H1 (cell line): ENCODE data around the gene DAPK1. TPM values are rescaled to one million over a fixed set of nuclear protein-coding genes. Genes with fewer than 3 reads are reported as not detected.

Experiments used
- CTCF ChIA-PET: fragments of 300-600 bp; sonication (Branson Sonifier 250); formaldehyde crosslinking; loops from one replicate; lab custom pipeline; 2021; ENCODE audit not compliant: partially characterized antibody; lab: Charles Lee
- POLR2A ChIA-PET: fragments of 300-600 bp; sonication (Branson Sonifier 250); formaldehyde crosslinking; loops from one replicate; lab custom pipeline; 2021; ENCODE audit warnings: inconsistent platforms; ENCODE audit not compliant: partially characterized antibody; lab: Charles Lee
- DNase-seq, 2 experiments: peaks; one replicate each; pipeline versions ENCODE4 v3.0.0 to v3.0.0-alpha.2; 2010 to 2022; ENCODE audit warnings: low spot score in 2 of 2, low read depth in 1 of 2, mixed read lengths in 1 of 2
- FAIRE-seq: peaks from 2 replicates; lab custom pipeline; 2011; peaks lifted over from hg19 to GRCh38; lab: Jason Lieb, UNC
- H2AFZ ChIP-seq: 2 replicates; pipeline ENCODE4 v1.8.1; 2012; ENCODE audit warnings: low read length, inconsistent platforms
- H2AK5ac ChIP-seq: 2 replicates; pipeline ENCODE4 v1.6.1; 2013; ENCODE audit warnings: low read depth, low read length
- H2BK120ac ChIP-seq: replicated peaks from 2 replicates; pipeline ENCODE3; 2013; ENCODE audit warnings: low read depth, low read length, inconsistent platforms
- H2BK12ac ChIP-seq: 2 replicates; pipeline ENCODE4 v1.6.1; 2013; ENCODE audit warnings: low read depth, low read length
- H2BK15ac ChIP-seq: 2 replicates; pipeline ENCODE4 v1.6.1; 2013; ENCODE audit warnings: low read length
- H2BK20ac ChIP-seq: 2 replicates; pipeline ENCODE4 v1.6.1; 2013; ENCODE audit warnings: low read length
- H2BK5ac ChIP-seq: 2 replicates; pipeline ENCODE4 v1.6.1; 2013; ENCODE audit warnings: low read depth, low read length
- H3K14ac ChIP-seq: 2 replicates; pipeline ENCODE4 v1.6.1; 2013; ENCODE audit warnings: inconsistent platforms; ENCODE audit not compliant: insufficient read length
- H3K18ac ChIP-seq: 2 replicates; pipeline ENCODE4 v1.6.1; 2013; ENCODE audit warnings: low read length; ENCODE audit errors: extremely low read depth
- H3K23ac ChIP-seq: 2 replicates; pipeline ENCODE4 v1.6.1; 2013; ENCODE audit warnings: inconsistent platforms; ENCODE audit not compliant: insufficient read length
- H3K23me2 ChIP-seq: 2 replicates; pipeline ENCODE4 v1.6.1; 2013; ENCODE audit warnings: low read depth, low read length
- H3K27ac ChIP-seq: 2 replicates; pipeline ENCODE4 v1.6.1; 2011; ENCODE audit warnings: low read depth, low read length, inconsistent platforms
- H3K27me3 ChIP-seq, 4 experiments: replicated peaks in 1 of 4; 1 replicate in 1 of 4; 2 replicates in 3 of 4; pipeline versions ENCODE4 v1.6.1 to v1.8.1; 2011 to 2013; ENCODE audit warnings: low read length in 3 of 4, mild to moderate bottlenecking in 3 of 4, inconsistent platforms in 2 of 4, mixed read lengths in 2 of 4, moderate library complexity in 1 of 4; ENCODE audit not compliant: control insufficient read depth in 3 of 4, insufficient read depth in 3 of 4; ENCODE audit errors: extremely low read depth in 1 of 4
- H3K36me3 ChIP-seq, 4 experiments: 2 replicates each; pipeline versions ENCODE4 v1.6.1 to v1.8.1; 2011 to 2013; ENCODE audit warnings: mild to moderate bottlenecking in 4 of 4, low read length in 3 of 4, moderate library complexity in 2 of 4, control low read depth in 1 of 4, inconsistent platforms in 1 of 4; ENCODE audit not compliant: insufficient read depth in 4 of 4, control insufficient read depth in 2 of 4
- H3K4ac ChIP-seq: replicated peaks from 2 replicates; pipeline ENCODE3; 2013; ENCODE audit warnings: low read length, low read depth, mixed read lengths, inconsistent platforms; ENCODE audit not compliant: insufficient read length
- H3K4me1 ChIP-seq, 4 experiments: replicated peaks in 1 of 4; 1 replicate in 1 of 4; 2 replicates in 3 of 4; pipeline versions ENCODE4 v1.6.1 to v1.8.1; 2011 to 2013; ENCODE audit warnings: low read length in 3 of 4, inconsistent platforms in 2 of 4, mixed read lengths in 1 of 4; ENCODE audit not compliant: insufficient read depth in 4 of 4, control insufficient read depth in 3 of 4
- H3K4me2 ChIP-seq, 2 experiments: 2 replicates each; pipeline versions ENCODE4 v1.6.1 to v1.8.1; 2011 to 2013; ENCODE audit warnings: low read depth in 2 of 2, low read length in 2 of 2, control low read depth in 1 of 2, inconsistent platforms in 1 of 2, mild to moderate bottlenecking in 1 of 2; ENCODE audit not compliant: insufficient read depth in 1 of 2
- H3K4me3 ChIP-seq, 4 experiments: fragments of 200-600, 300-600 bp in 1 of 4; sonication (generic), shearing (Covaris generic), sonication (Bioruptor Twin) in 1 of 4; 2 replicates each; pipeline versions ENCODE4 v1.5.1 to v1.8.1; 2011 to 2016; ENCODE audit warnings: low read length in 4 of 4, low read depth in 3 of 4, control low read depth in 2 of 4, inconsistent platforms in 2 of 4, mild to moderate bottlenecking in 2 of 4, mixed read lengths in 1 of 4, moderate library complexity in 1 of 4; ENCODE audit not compliant: insufficient read depth in 2 of 4; ENCODE audit errors: extremely low read depth in 1 of 4
- H3K56ac ChIP-seq: replicated peaks from 2 replicates; pipeline ENCODE3; 2013; ENCODE audit warnings: low read depth, mild to moderate bottlenecking, mixed read lengths, low read length, inconsistent platforms; ENCODE audit not compliant: insufficient read length
- H3K79me1 ChIP-seq: 2 replicates; pipeline ENCODE4 v1.6.1; 2013; ENCODE audit warnings: low read depth, low read length, control low read depth
- H3K79me2 ChIP-seq, 2 experiments: 2 replicates each; pipeline versions ENCODE4 v1.6.1 to v1.8.1; 2012 to 2013; ENCODE audit warnings: low read length in 2 of 2, mild to moderate bottlenecking in 2 of 2, inconsistent platforms in 1 of 2; ENCODE audit not compliant: insufficient read depth in 2 of 2, control insufficient read depth in 1 of 2
- H3K9ac ChIP-seq, 4 experiments: replicated peaks in 1 of 4; 1 replicate in 1 of 4; 2 replicates in 3 of 4; pipeline versions ENCODE4 v1.6.1 to v1.8.1; 2011 to 2013; ENCODE audit warnings: low read depth in 3 of 4, low read length in 3 of 4, control low read depth in 2 of 4, mild to moderate bottlenecking in 2 of 4, moderate library complexity in 2 of 4, inconsistent platforms in 1 of 4; ENCODE audit errors: extremely low read depth in 1 of 4
- H3K9me3 ChIP-seq, 2 experiments: 2 replicates each; pipeline versions ENCODE4 v1.6.1 to v1.8.1; 2012 to 2013; ENCODE audit warnings: mild to moderate bottlenecking in 2 of 2, moderate library complexity in 2 of 2, control low read depth in 1 of 2, inconsistent platforms in 1 of 2, low read depth in 1 of 2, low read length in 1 of 2, mixed read lengths in 1 of 2; ENCODE audit not compliant: insufficient read depth in 2 of 2
- H4K20me1 ChIP-seq, 2 experiments: replicated peaks in 1 of 2; 2 replicates each; pipeline versions ENCODE3 to v1.8.1; 2011 to 2013; ENCODE audit warnings: inconsistent platforms in 2 of 2, low read length in 2 of 2, mild to moderate bottlenecking in 1 of 2; ENCODE audit not compliant: insufficient read depth in 2 of 2, control insufficient read depth in 1 of 2
- H4K5ac ChIP-seq: 2 replicates; pipeline ENCODE4 v1.6.1; 2013; ENCODE audit warnings: low read length, low read depth, mixed read lengths, inconsistent platforms; ENCODE audit not compliant: insufficient read length
- H4K8ac ChIP-seq: 2 replicates; pipeline ENCODE4 v1.8.0; 2013; ENCODE audit warnings: mild to moderate bottlenecking, moderate library complexity, low read length, inconsistent platforms; ENCODE audit not compliant: insufficient read depth; ENCODE audit errors: extremely low read depth
- H4K91ac ChIP-seq: replicated peaks from 2 replicates; pipeline ENCODE3; 2013; ENCODE audit warnings: low read length, mixed read lengths, inconsistent platforms; ENCODE audit not compliant: insufficient read length
- BACH1 ChIP-seq: IDR thresholded peaks from 2 replicates; pipeline ENCODE4 v1.6.1; 2012; ENCODE audit warnings: low read length, improper control_type of control experiment
- CREB1 ChIP-seq: IDR thresholded peaks from 2 replicates; pipeline ENCODE4 v1.6.1; 2012; ENCODE audit warnings: inconsistent platforms
- E2F6 ChIP-seq: IDR thresholded peaks from 2 replicates; pipeline ENCODE4 v1.6.1; 2012; ENCODE audit warnings: inconsistent platforms
- JUN ChIP-seq: IDR thresholded peaks from 2 replicates; pipeline ENCODE4 v1.6.1; 2011; ENCODE audit warnings: low read depth, mild to moderate bottlenecking, improper control_type of control experiment, low read length
- KDM5A ChIP-seq: fragments of 200-600 bp; IDR thresholded peaks from 2 replicates; pipeline ENCODE4 v1.7.1; 2012; ENCODE audit warnings: mild to moderate bottlenecking, low read length, inconsistent platforms, mixed read lengths
- MAX ChIP-seq: IDR thresholded peaks from 2 replicates; pipeline ENCODE4 v1.6.1; 2012; ENCODE audit warnings: inconsistent platforms
- RAD21 ChIP-seq, 2 experiments: IDR thresholded peaks in 1 of 2; conservative IDR thresholded peaks in 1 of 2; 2 replicates each; pipeline ENCODE4 v1.6.1; 2011; ENCODE audit warnings: low read depth in 2 of 2, low read length in 2 of 2, improper control_type of control experiment in 1 of 2, inconsistent platforms in 1 of 2, mild to moderate bottlenecking in 1 of 2, moderate library complexity in 1 of 2
- RBBP5 ChIP-seq: IDR thresholded peaks from 2 replicates; pipeline ENCODE4 v1.7.1; 2012; ENCODE audit warnings: low read depth, mild to moderate bottlenecking, inconsistent platforms, low read length, moderate library complexity, borderline replicate concordance
- WGBS, 2 experiments: shearing (Covaris generic) in 1 of 2; methylation state at CpG; one replicate each; pipeline versions ENCODE4 v1.1.6 to v1.1.7; 2013 to 2015; ENCODE audit warnings: low lambda C conversion rate in 2 of 2, mixed read lengths in 2 of 2, inconsistent platforms in 1 of 2, low coverage in 1 of 2, missing lambda C conversion rate in 1 of 2; ENCODE audit not compliant: insufficient replicate concordance in 2 of 2, insufficient coverage in 1 of 2, insufficient read length in 1 of 2; ENCODE audit errors: extremely low coverage in 1 of 2, missing lambda C conversion rate in 1 of 2; 5-methylcytosine and 5-hydroxymethylcytosine counted together
- polyA plus RNA-seq, 7 experiments: library from polyadenylated mRNA; depleted of rRNA in 3 of 7; stranded (reverse) in 5 of 7; unstranded in 2 of 7; fragments of >200 nt in 5 of 7; fragments of 200-250 nt in 2 of 7; gene quantifications; 1 replicate in 5 of 7; 2 replicates in 1 of 7; 4 replicates in 1 of 7; pipeline versions ENCODE4 v1.2.1 to v1.2.3, GENCODE V29; 2011 to 2013; ENCODE audit warnings: missing spikeins in 2 of 7, mixed read lengths in 2 of 7
- total RNA-seq: library from RNA; stranded (reverse); fragmentation: NEBNext Ultra II Directional; extraction: Animal tissue kit (Norgen Biotek cat#: 25700); gene quantifications from 2 replicates; pipeline ENCODE4 v1.2.1, GENCODE V29; 2021

The DAPK1 gene
- total and polyA plus RNA-seq, 2 of the 8 experiments (the other 6 are each of a cell fraction or from before 2014, with no cell fraction given) = 62.4 to 131 TPM

- DNase-seq = no peak
- TF ChIP-seq KDM5A (no peak), JUN (no peak), BACH1 (no peak), MAX (peak; percentile 81), RBBP5 (no peak), E2F6 (peak; percentile 82), CREB1 (no peak), RAD21 (IDR thresholded peaks at IDR 0.05 in 1 of 2, conservative IDR thresholded peaks at IDR 0.05 in 1 of 2; ENCODE audit: low read depth in 2 of 2, low read length in 2 of 2) (no peak)
- TF ChIP-seq, all 59 proteins: peak for 2
- H2BK20ac ChIP-seq = peak overlapping the region; percentile 96
- peak overlapping the region; percentile 77; the same call in 1 of the 2 replicates for H2AK5ac ChIP-seq
- peak overlapping the region; percentile 77 for H4K91ac ChIP-seq
- H3K4ac ChIP-seq = peak overlapping the region; percentile 76
- no peak overlapping the region for H2BK120ac ChIP-seq
- H3K79me1 ChIP-seq = peaks cover 32% of the 10 kb centered on the region
- H3K14ac ChIP-seq = no peak overlapping the region
- peaks cover 14 to 33% (median 21%) of the 10 kb centered on the region in 4 experiments for H3K4me1 ChIP-seq
- 83% methylated on average over 12 of the region's 12 CpGs; no CpG with 5 or more reads in 1 of the 2 experiments for WGBS, 2 experiments
- H3K4me3 ChIP-seq = no peak overlapping the region
- no peak overlapping the region for H3K56ac ChIP-seq
- peaks cover 0 to 15% (median 2%) of the 10 kb centered on the region in 4 experiments; a peak in 5 of 8 replicates for H3K36me3 ChIP-seq
- peak overlapping the region; percentile 93; the same call in 1 of the 2 replicates for H2BK12ac ChIP-seq
- no peak for FAIRE-seq
- H3K27ac ChIP-seq = no peak overlapping the region
- no peak overlapping the region for H2AFZ ChIP-seq
- H3K9ac ChIP-seq = no peak overlapping the region
- no peaks in the 10 kb centered on the region for H3K9me3 ChIP-seq
- no peak overlapping the region for H3K4me2 ChIP-seq
- H3K79me2 ChIP-seq = peaks cover 4 to 89% of the 10 kb centered on the region in 2 experiments
- H3K23me2 ChIP-seq = no peaks in the 10 kb centered on the region; the same call in 1 of the 2 replicates
- peak overlapping the region; percentile 89; the same call in 1 of the 2 replicates for H2BK5ac ChIP-seq
- peak overlapping the region; percentile 97; the same call in 1 of the 2 replicates for H2BK15ac ChIP-seq
- peak overlapping the region; percentile 51; the same call in 1 of the 2 replicates for H3K18ac ChIP-seq
- no peak overlapping the region for H4K5ac ChIP-seq
- H3K27me3 ChIP-seq = no peaks in the 10 kb centered on the region
- H4K8ac ChIP-seq = peak overlapping the region; percentile 45; the same call in 1 of the 2 replicates
- H3K23ac ChIP-seq = no peak overlapping the region
- ChIA-PET POLR2A (interaction anchor here (0.5 to 2.4 kb wide), 4 partner anchors 11 to 127 kb away, joined by 4 to 9 read pairs (median 4); no protein-coding TSS in a partner anchor), CTCF (interaction anchor here (1.2 to 2.2 kb wide), 6 partner anchors 9 to 191 kb away, joined by 3 to 8 read pairs (median 4); partner anchors contain the start of gene DAPK1)
- peaks cover 8 to 18% of the 10 kb centered on the region in 2 experiments for H4K20me1 ChIP-seq
These were observed 18.7 kb downstream of the DAPK1 start for GRCh38 chr9:87516222-87516925.
